Lung (tissue), 13 donors: ENCODE data around the gene RANBP17. TPM values are rescaled to one million over a fixed set of nuclear protein-coding genes. Genes with fewer than 3 reads are reported as not detected.

Experiments used
- ATAC-seq: fragments of 200-7000 bp; cut with Tn5 transposase; one replicate; pipeline ENCODE4 v1.9.1; 2020; ENCODE audit warnings: moderate number of reproducible peaks; ENCODE audit not compliant: insufficient read depth, low FRiP score
- DNase-seq, 3 donors: peaks; one replicate each; pipeline ENCODE4 v3.0.0-alpha.2; 2013 to 2017
- H3K27ac ChIP-seq, 2 donors: one replicate each; pipeline ENCODE4 v1.5.1; 2013; ENCODE audit warnings: mild to moderate bottlenecking in 2 of 2, moderate library complexity in 2 of 2, control low read depth in 1 of 2, inconsistent platforms in 1 of 2, low read depth in 1 of 2, low read length in 1 of 2
- H3K27me3 ChIP-seq, 3 donors: one replicate each; pipeline ENCODE4 v1.5.1; 2013; ENCODE audit warnings: low read length in 2 of 3; ENCODE audit not compliant: control insufficient read depth in 3 of 3, insufficient read depth in 3 of 3
- H3K36me3 ChIP-seq, 4 donors: one replicate each; pipeline ENCODE4 v1.5.1; 2013; ENCODE audit warnings: low read length in 4 of 4, mild to moderate bottlenecking in 1 of 4, moderate library complexity in 1 of 4; ENCODE audit not compliant: control insufficient read depth in 4 of 4, insufficient read depth in 4 of 4
- H3K4me1 ChIP-seq, 5 donors: one replicate each; pipeline ENCODE4 v1.5.1; 2013; ENCODE audit warnings: low read length in 5 of 5, mild to moderate bottlenecking in 2 of 5, moderate library complexity in 1 of 5; ENCODE audit not compliant: control insufficient read depth in 5 of 5, insufficient read depth in 5 of 5
- H3K4me3 ChIP-seq: one replicate; pipeline ENCODE4 v1.5.1; 2013; ENCODE audit warnings: mild to moderate bottlenecking, control low read depth, moderate library complexity
- H3K9ac ChIP-seq, 2 donors: one replicate each; pipeline ENCODE4 v1.5.1; 2013; ENCODE audit warnings: low read length in 2 of 2, control low read depth in 1 of 2; ENCODE audit not compliant: insufficient read depth in 1 of 2
- H3K9me3 ChIP-seq, 4 donors: one replicate each; pipeline ENCODE4 v1.5.1; 2013; ENCODE audit warnings: low read length in 3 of 4, mild to moderate bottlenecking in 1 of 4, moderate library complexity in 1 of 4; ENCODE audit not compliant: control insufficient read depth in 4 of 4, insufficient read depth in 3 of 4
- WGBS, 2 donors: extraction: QIAGEN DNeasy Blood & Tissue Kit; methylation state at CpG; one replicate each; pipeline ENCODE4 v1.1.7; 2013; 5-methylcytosine and 5-hydroxymethylcytosine counted together
- polyA plus RNA-seq, 2 donors: library from polyadenylated mRNA; stranded (reverse); fragments of 200-250 nt; gene quantifications; one replicate each; pipeline ENCODE4 v1.2.1, GENCODE V29; 2013
- small RNA-seq: library from RNA; depleted of rRNA; stranded (forward); fragments of <200 nt; gene quantifications from one replicate; pipeline ENCODE3, GENCODE V24; 2014; ENCODE audit warnings: low replicate concordance
- total RNA-seq, 2 donors: library from RNA; depleted of rRNA in 1 of 2; stranded (reverse); fragments of >200 nt in 1 of 2; gene quantifications; one replicate each; pipeline ENCODE4 v1.2.1, GENCODE V29; 2014 to 2021
- TF ChIP-seq, protein P1 (sequence below): IDR thresholded peaks from 2 replicates; pipeline ENCODE4 v1.5.1; 2012; ENCODE audit warnings: mild to moderate bottlenecking; ENCODE audit errors: control extremely low read depth, extremely low read depth
- donor health status: control.
- donor health status: control.
- donor health status: Bipolar disorder and iron deficiency.
- donor health status: healthy.
- donor health status: DM: yes; HTN: yes; CAD: no.

Gene RANBP17
- total and polyA plus RNA-seq, 4 donors = 1.8 to 130 (median 11.0) TPM

- 95 to 97% methylated on average over 19 of the region's 19 CpGs for WGBS, 2 donors
- Histone ChIP-seq H3K27ac (no peak overlapping the region), H3K36me3 (no peaks in the 10 kb centered on the region), H3K27me3 (no peaks in the 10 kb centered on the region), H3K9me3 (no peaks in the 10 kb centered on the region), H3K9ac (no peak overlapping the region), H3K4me1 (no peaks in the 10 kb centered on the region), H3K4me3 (no peak overlapping the region)
- no peak for DNase-seq
- TF ChIP-seq, protein P1, sequence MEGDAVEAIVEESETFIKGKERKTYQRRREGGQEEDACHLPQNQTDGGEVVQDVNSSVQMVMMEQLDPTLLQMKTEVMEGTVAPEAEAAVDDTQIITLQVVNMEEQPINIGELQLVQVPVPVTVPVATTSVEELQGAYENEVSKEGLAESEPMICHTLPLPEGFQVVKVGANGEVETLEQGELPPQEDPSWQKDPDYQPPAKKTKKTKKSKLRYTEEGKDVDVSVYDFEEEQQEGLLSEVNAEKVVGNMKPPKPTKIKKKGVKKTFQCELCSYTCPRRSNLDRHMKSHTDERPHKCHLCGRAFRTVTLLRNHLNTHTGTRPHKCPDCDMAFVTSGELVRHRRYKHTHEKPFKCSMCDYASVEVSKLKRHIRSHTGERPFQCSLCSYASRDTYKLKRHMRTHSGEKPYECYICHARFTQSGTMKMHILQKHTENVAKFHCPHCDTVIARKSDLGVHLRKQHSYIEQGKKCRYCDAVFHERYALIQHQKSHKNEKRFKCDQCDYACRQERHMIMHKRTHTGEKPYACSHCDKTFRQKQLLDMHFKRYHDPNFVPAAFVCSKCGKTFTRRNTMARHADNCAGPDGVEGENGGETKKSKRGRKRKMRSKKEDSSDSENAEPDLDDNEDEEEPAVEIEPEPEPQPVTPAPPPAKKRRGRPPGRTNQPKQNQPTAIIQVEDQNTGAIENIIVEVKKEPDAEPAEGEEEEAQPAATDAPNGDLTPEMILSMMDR = no peak
- ATAC-seq = no peak
Observed at GRCh38 chr5:171344936-171345608, 483.3 kb downstream of the RANBP17 start.

Small RNAs within 50 kb of the gene (small RNA-seq; reads per million reads assigned to genes)
- gene AC091980.1 = not detected

Other genes with a start within 250 kb of the RANBP17 start
- 1 to 10 TPM in 1 of 2 donors, under 1 TPM in 1; 0.89 to 1.5 TPM for gene GABRP, start 78.3 kb upstream of the RANBP17 start, total RNA-seq
- gene GABRP, start 78.3 kb upstream of the RANBP17 start, polyA plus RNA-seq = under 1 TPM; 0.26 to 0.61 TPM